ENCODE results near the gene SMTN.

DNA sequence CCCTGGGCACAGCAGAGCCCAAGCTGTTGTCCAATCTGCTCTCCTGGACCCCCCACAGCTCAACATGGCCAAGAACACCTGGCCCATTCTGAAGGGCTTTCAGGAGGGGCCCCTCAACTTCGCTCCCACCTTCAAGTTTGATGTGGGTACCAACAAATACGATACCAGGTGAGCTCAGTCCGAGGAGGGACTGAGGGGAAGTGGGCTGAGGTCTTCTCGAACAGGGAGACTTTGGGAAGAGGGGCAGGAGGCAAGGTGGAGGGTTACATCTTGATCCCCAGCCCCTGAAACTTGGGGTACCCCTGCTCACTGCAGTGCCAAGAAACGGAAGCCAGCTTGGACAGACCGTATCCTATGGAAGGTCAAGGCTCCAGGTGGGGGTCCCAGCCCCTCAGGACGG, 47.0 kb downstream of the SMTN start:
- TF ChIP-seq POLR2AphosphoS5 (IDR thresholded peaks at IDR 0.05; ENCODE audit: low read depth, low read length) (no peak), POLR2A (IDR thresholded peaks at IDR 0.05; ENCODE audit: low read depth, low read length) (no peak)
